HG02852 (cell line): Measurements from ENCODE around the gene RET.

Source experiments
- ATAC-seq: cut with Tn5 transposase; IDR thresholded peaks from one replicate; pipeline ENCODE4 v1.9.1; 2021; ENCODE audit warnings: mild to moderate bottlenecking, moderate library complexity; ENCODE audit not compliant: unreplicated experiment

Gene RET

GRCh38 chr10:43118631-43119415 is 42.0 kb downstream of the RET start:
- no peak for ATAC-seq

GRCh38 chr10:43119416-43120115 is 42.7 kb downstream of the RET start:
- no peak for ATAC-seq

GRCh38 chr10:43120116-43120928 is 43.5 kb downstream of the RET start:
- ATAC-seq = peak; percentile 14

- peak; percentile 89 for ATAC-seq
These were observed 44.1 kb downstream of the RET start for GRCh38 chr10:43120929-43121314.

- no peak for ATAC-seq
These were observed 44.6 kb downstream of the RET start for GRCh38 chr10:43121444-43121843.

- no peak for ATAC-seq
These were observed 45.2 kb downstream of the RET start for GRCh38 chr10:43122096-43122495.

- no peak for ATAC-seq
These were observed 46.0 kb downstream of the RET start for GRCh38 chr10:43122826-43123225.

GRCh38 chr10:43123361-43124093 is 46.7 kb downstream of the RET start:
- no peak for ATAC-seq

GRCh38 chr10:43124094-43124521 is 47.2 kb downstream of the RET start:
- no peak for ATAC-seq

- ATAC-seq = no peak
These were observed 47.9 kb downstream of the RET start for GRCh38 chr10:43124574-43125273.

- ATAC-seq = no peak
These were observed 48.5 kb downstream of the RET start for GRCh38 chr10:43125274-43125845.

GRCh38 chr10:43125881-43126731 is 49.2 kb downstream of the RET start:
- no peak for ATAC-seq

- ATAC-seq = no peak
These were observed 50.0 kb downstream of the RET start for GRCh38 chr10:43126759-43127424.

- no peak for ATAC-seq
These were observed 50.6 kb downstream of the RET start for GRCh38 chr10:43127442-43127841.

GRCh38 chr10:43128331-43128730 is 51.5 kb downstream of the RET start:
- no peak for ATAC-seq

- ATAC-seq = peak; percentile 87
These were observed 52.3 kb downstream of the RET start for GRCh38 chr10:43128958-43129706.

- no peak for ATAC-seq
These were observed 53.9 kb downstream of the RET start for GRCh38 chr10:43130770-43131171.

- no peak for ATAC-seq
These were observed 54.4 kb downstream of the RET start for GRCh38 chr10:43131256-43131655.
